NCI-H2196 treated with DMSO at 0.1 percent for 48 hours (cell line): ENCODE results near the gene SART3.
"Not testable (repeated sequence)": the region's sequence is repeated elsewhere in the genome, so short reads cannot be mapped to it uniquely, and the experiment has no call there.

Experiments
- DNase-seq: peaks from one replicate; lab custom pipeline; 2025; ENCODE audit not compliant: unreplicated experiment; lab: John Stamatoyannopoulos, UW

Gene SART3

GRCh38 chr12:108582509-108582908 is 21.5 kb upstream of the SART3 start:
- no peak for DNase-seq

- DNase-seq = no peak
Measured at GRCh38 chr12:108581311-108582227, 20.6 kb upstream of the SART3 start.

- DNase-seq = no peak
Measured at GRCh38 chr12:108580531-108580930, 19.6 kb upstream of the SART3 start.

- no peak for DNase-seq
Measured at GRCh38 chr12:108578813-108579212, 17.8 kb upstream of the SART3 start.

GRCh38 chr12:108578264-108578663 is 17.3 kb upstream of the SART3 start:
- no peak for DNase-seq

GRCh38 chr12:108577458-108577857 is 16.5 kb upstream of the SART3 start:
- no peak for DNase-seq

GRCh38 chr12:108576660-108577234 is 15.8 kb upstream of the SART3 start:
- DNase-seq = no peak

- DNase-seq = no peak
Measured at GRCh38 chr12:108575199-108575912, 14.4 kb upstream of the SART3 start.

GRCh38 chr12:108574276-108574675 is 13.3 kb upstream of the SART3 start:
- DNase-seq = not testable (repeated sequence)

- DNase-seq = no peak
Measured at GRCh38 chr12:108573317-108573716, 12.3 kb upstream of the SART3 start.

GRCh38 chr12:108572166-108572790 is 11.3 kb upstream of the SART3 start:
- no peak for DNase-seq

- DNase-seq = no peak
Measured at GRCh38 chr12:108571609-108572165, 10.7 kb upstream of the SART3 start.

- DNase-seq = no peak
Measured at GRCh38 chr12:108570743-108571608, 10.0 kb upstream of the SART3 start.

GRCh38 chr12:108568338-108569154 is 7.6 kb upstream of the SART3 start:
- DNase-seq = peak; percentile 38

- DNase-seq = peak; percentile 27
Measured at GRCh38 chr12:108567406-108568337, 6.7 kb upstream of the SART3 start.

GRCh38 chr12:108566452-108566851 is 5.5 kb upstream of the SART3 start:
- DNase-seq = no peak

GRCh38 chr12:108565976-108566375 is 5.0 kb upstream of the SART3 start:
- peak; percentile 87 for DNase-seq

GRCh38 chr12:108565146-108565545 is 4.2 kb upstream of the SART3 start:
- DNase-seq = no peak
